Mesenchymal stem cell (in vitro differentiated cells and primary cell): ENCODE measurements around the gene ANKDD1A.

ENCODE experiments used
- DNase-seq: peaks from one replicate; pipeline ENCODE4 v3.0.0-alpha.2; 2013
- H2AFZ ChIP-seq: one replicate; pipeline ENCODE4 v1.6.1; 2013; ENCODE audit warnings: low read depth, mild to moderate bottlenecking, control low read depth, inconsistent platforms, low read length, moderate library complexity
- H2AK5ac ChIP-seq: 2 replicates; pipeline ENCODE4 v1.6.1; 2013; ENCODE audit warnings: low read length, moderate library complexity, mild to moderate bottlenecking, inconsistent platforms; ENCODE audit not compliant: severe bottlenecking
- H2BK120ac ChIP-seq: one replicate; pipeline ENCODE4 v1.6.1; 2013; ENCODE audit warnings: low read depth, mild to moderate bottlenecking, inconsistent platforms, low read length, moderate library complexity
- H2BK12ac ChIP-seq, 2 experiments: one replicate each; pipeline ENCODE4 v1.6.1; 2013; ENCODE audit warnings: inconsistent platforms in 2 of 2, low read length in 2 of 2, mild to moderate bottlenecking in 2 of 2, moderate library complexity in 2 of 2, control low read depth in 1 of 2
- H2BK15ac ChIP-seq: one replicate; pipeline ENCODE4 v1.6.1; 2013; ENCODE audit warnings: mild to moderate bottlenecking, low read depth, inconsistent platforms; ENCODE audit not compliant: poor library complexity, severe bottlenecking
- H2BK5ac ChIP-seq: 2 replicates; pipeline ENCODE4 v1.6.1; 2013; ENCODE audit warnings: low read depth, mild to moderate bottlenecking, low read length, control low read depth, inconsistent platforms; ENCODE audit not compliant: poor library complexity, severe bottlenecking
- H3K14ac ChIP-seq, 2 experiments: one replicate each; pipeline ENCODE4 v1.6.1; 2013; ENCODE audit warnings: inconsistent platforms in 2 of 2, low read length in 2 of 2, control low read depth in 1 of 2, mild to moderate bottlenecking in 1 of 2, moderate library complexity in 1 of 2
- H3K18ac ChIP-seq, 2 experiments: one replicate each; pipeline ENCODE4 v1.6.1; 2013; ENCODE audit warnings: inconsistent platforms in 2 of 2, low read length in 2 of 2, control low read depth in 1 of 2, low read depth in 1 of 2, mild to moderate bottlenecking in 1 of 2
- H3K23ac ChIP-seq, 2 experiments: one replicate each; pipeline ENCODE4 v1.6.1; 2013; ENCODE audit warnings: inconsistent platforms in 2 of 2, low read length in 2 of 2, mild to moderate bottlenecking in 2 of 2, moderate library complexity in 2 of 2, control low read depth in 1 of 2
- H3K27ac ChIP-seq: 2 replicates; pipeline ENCODE4 v1.5.1; 2013; ENCODE audit warnings: mild to moderate bottlenecking, moderate library complexity, low read length, control low read depth, inconsistent platforms; ENCODE audit not compliant: poor library complexity, severe bottlenecking
- H3K27me3 ChIP-seq, 2 experiments: 2 replicates each; pipeline versions ENCODE4 v1.6.1 to v1.7.0; 2013; ENCODE audit warnings: low read length in 2 of 2, mild to moderate bottlenecking in 2 of 2, moderate library complexity in 2 of 2, control low read depth in 1 of 2, inconsistent platforms in 1 of 2; ENCODE audit not compliant: control insufficient read depth in 1 of 2, insufficient read depth in 1 of 2
- H3K36me3 ChIP-seq, 2 experiments: 2 replicates each; pipeline versions ENCODE4 v1.6.1 to v1.7.0; 2013; ENCODE audit warnings: low read length in 2 of 2, control low read depth in 1 of 2, inconsistent platforms in 1 of 2, low read depth in 1 of 2, mild to moderate bottlenecking in 1 of 2; ENCODE audit not compliant: insufficient read depth in 2 of 2, control insufficient read depth in 1 of 2
- H3K4ac ChIP-seq, 2 experiments: one replicate each; pipeline ENCODE4 v1.6.1; 2013; ENCODE audit warnings: inconsistent platforms in 2 of 2, low read length in 2 of 2, mild to moderate bottlenecking in 2 of 2, moderate library complexity in 2 of 2, control low read depth in 1 of 2, low read depth in 1 of 2
- H3K4me1 ChIP-seq: 2 replicates; pipeline ENCODE4 v1.6.1; 2013; ENCODE audit warnings: low read depth, low read length, control low read depth; ENCODE audit not compliant: control insufficient read depth, insufficient read depth
- H3K4me2 ChIP-seq: 2 replicates; pipeline ENCODE4 v1.6.1; 2013; ENCODE audit warnings: low read length, mild to moderate bottlenecking, inconsistent platforms; ENCODE audit not compliant: poor library complexity, severe bottlenecking
- H3K4me3 ChIP-seq, 2 experiments: 2 replicates each; pipeline versions ENCODE4 v1.5.1 to v1.7.0; 2013; ENCODE audit warnings: low read length in 2 of 2, mild to moderate bottlenecking in 2 of 2, control low read depth in 1 of 2, low read depth in 1 of 2; ENCODE audit not compliant: insufficient read depth in 1 of 2
- H3K79me1 ChIP-seq: replicated peaks from 2 replicates; pipeline ENCODE4 v1.6.1; 2013; ENCODE audit warnings: mild to moderate bottlenecking, control low read depth, low read length, inconsistent platforms; ENCODE audit not compliant: poor library complexity, severe bottlenecking
- H3K9ac ChIP-seq: 2 replicates; pipeline ENCODE4 v1.7.0; 2013; ENCODE audit warnings: mild to moderate bottlenecking, low read length, moderate library complexity
- H3K9me3 ChIP-seq: 2 replicates; pipeline ENCODE4 v1.7.0; 2013; ENCODE audit warnings: mild to moderate bottlenecking, low read length; ENCODE audit not compliant: control insufficient read depth
- H4K8ac ChIP-seq: one replicate; pipeline ENCODE4 v1.6.1; 2013; ENCODE audit warnings: inconsistent platforms, mild to moderate bottlenecking, low read length, moderate library complexity
- H4K91ac ChIP-seq: one replicate; pipeline ENCODE4 v1.6.1; 2013; ENCODE audit warnings: mild to moderate bottlenecking, low read length, inconsistent platforms
- WGBS: methylation state at CpG from one replicate; pipeline ENCODE4 v1.1.7; 2013; ENCODE audit warnings: mixed read lengths; 5-methylcytosine and 5-hydroxymethylcytosine counted together

The ANKDD1A gene

GRCh38 chr15:64883997-64884511 is 27.6 kb upstream of the ANKDD1A start:
- Histone ChIP-seq H3K27ac (peak overlapping the region; percentile 33), H3K79me1 (no peaks in the 10 kb centered on the region), H3K14ac (no peak overlapping the region), H3K18ac (peak overlapping the region in 1 of 2 experiments; percentile 73), H4K91ac (peak overlapping the region; percentile 78), H3K9ac (peak overlapping the region; percentile 78), H4K8ac (no peak overlapping the region), H3K36me3 (peaks cover 0 to 4% of the 10 kb centered on the region in 2 experiments), H3K9me3 (no peaks in the 10 kb centered on the region), H3K27me3 (no peaks in the 10 kb centered on the region), H3K4me1 (peaks cover 16% of the 10 kb centered on the region), H2BK15ac (peak overlapping the region; percentile 21), H2BK120ac (no peak overlapping the region), H2BK5ac (peak overlapping the region; percentile 49), H2AFZ (no peak overlapping the region), H3K4me3 (peak overlapping the region in 1 of 2 experiments; percentile 50), H2BK12ac (peak overlapping the region; percentile 44 to 89), H3K4ac (peak overlapping the region; percentile 58 to 63), H2AK5ac (peak overlapping the region; percentile 33), H3K4me2 (no peak overlapping the region), H3K23ac (no peak overlapping the region)
- DNase-seq: peak; percentile 98
- WGBS: 35% methylated on average over 10 of the region's 10 CpGs

GRCh38 chr15:64884679-64885078 is 27.0 kb upstream of the ANKDD1A start:
- no peak overlapping the region for H3K23ac ChIP-seq
- H3K27ac ChIP-seq: no peak overlapping the region
- H4K8ac ChIP-seq: no peak overlapping the region
- no peak overlapping the region for H3K4me3 ChIP-seq
- H4K91ac ChIP-seq: no peak overlapping the region
- peak overlapping the region; percentile 78 for H3K9ac ChIP-seq
- H2AFZ ChIP-seq: no peak overlapping the region
- no peak overlapping the region for H3K4me2 ChIP-seq
- no peak overlapping the region for H3K18ac ChIP-seq
- H3K36me3 ChIP-seq: peaks cover 0 to 4% of the 10 kb centered on the region in 2 experiments
- H2BK120ac ChIP-seq: no peak overlapping the region
- no peak overlapping the region for H2BK5ac ChIP-seq
- no peak for DNase-seq
- no peak overlapping the region for H2AK5ac ChIP-seq
- H3K4ac ChIP-seq: no peak overlapping the region
- 100% methylated on average over 1 of the region's 5 CpGs for WGBS
- no peaks in the 10 kb centered on the region for H3K79me1 ChIP-seq
- no peaks in the 10 kb centered on the region for H3K27me3 ChIP-seq
- H2BK15ac ChIP-seq: no peak overlapping the region
- H3K9me3 ChIP-seq: no peaks in the 10 kb centered on the region
- H3K14ac ChIP-seq: no peak overlapping the region
- H2BK12ac ChIP-seq: no peak overlapping the region
- peaks cover 16% of the 10 kb centered on the region for H3K4me1 ChIP-seq

DNA sequence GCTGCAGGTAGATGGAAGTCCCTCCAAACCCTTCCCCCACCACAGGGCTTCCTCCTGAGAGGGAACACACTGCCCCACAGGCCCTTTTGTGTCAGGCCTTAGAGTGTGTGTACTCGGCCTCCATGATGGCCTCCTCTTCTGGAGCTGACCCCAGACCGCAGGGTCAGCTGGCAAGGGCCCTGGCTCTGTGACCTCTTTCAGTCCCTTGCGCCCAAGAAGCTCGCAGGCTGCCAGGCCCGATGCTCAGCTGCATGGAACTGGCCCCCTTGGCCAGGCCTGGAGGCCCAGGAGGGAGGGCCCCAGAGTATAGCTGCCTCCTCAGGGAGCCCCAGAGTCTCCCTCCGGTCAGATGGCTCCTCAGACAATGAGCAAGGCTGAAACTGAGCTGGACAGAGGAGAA is 23.4 kb upstream of the ANKDD1A start:
- Histone ChIP-seq H3K23ac (no peak overlapping the region), H2AK5ac (no peak overlapping the region), H3K9me3 (no peaks in the 10 kb centered on the region), H3K36me3 (peaks cover 0 to 4% of the 10 kb centered on the region in 2 experiments), H3K14ac (no peak overlapping the region), H3K27me3 (no peaks in the 10 kb centered on the region), H3K4ac (no peak overlapping the region), H3K4me2 (no peak overlapping the region), H2BK5ac (no peak overlapping the region), H3K9ac (no peak overlapping the region), H3K4me1 (peaks cover 9% of the 10 kb centered on the region), H2BK120ac (no peak overlapping the region), H3K79me1 (no peaks in the 10 kb centered on the region), H3K27ac (no peak overlapping the region), H3K4me3 (no peak overlapping the region), H2AFZ (no peak overlapping the region), H4K91ac (no peak overlapping the region), H4K8ac (no peak overlapping the region), H2BK12ac (no peak overlapping the region), H3K18ac (no peak overlapping the region), H2BK15ac (no peak overlapping the region)
- 96% methylated on average over 6 of the region's 6 CpGs for WGBS
- DNase-seq: no peak

DNA sequence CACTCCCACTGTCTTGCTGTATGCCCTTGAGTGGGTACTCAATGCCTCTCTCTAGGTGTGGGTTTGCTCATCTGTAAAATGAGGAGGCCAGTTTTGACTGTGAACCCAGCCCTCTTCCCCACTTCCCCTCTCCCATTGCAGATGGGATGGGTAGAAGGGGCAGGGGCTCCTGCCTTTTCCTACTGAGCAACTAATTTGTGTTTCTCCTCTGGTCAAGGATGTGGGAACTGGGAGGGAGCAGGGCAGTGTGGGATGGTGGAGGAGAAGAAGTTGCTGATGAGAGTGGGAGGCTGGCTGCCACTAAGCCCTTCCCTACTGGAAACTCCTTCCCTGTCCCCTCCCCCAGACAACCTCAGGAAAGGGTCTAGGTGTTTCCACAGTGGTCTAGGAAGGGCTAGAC is 20.1 kb upstream of the ANKDD1A start:
- Histone ChIP-seq H3K27ac (no peak overlapping the region), H3K4me1 (peaks cover 14% of the 10 kb centered on the region), H4K91ac (peak overlapping the region; percentile 19), H3K79me1 (no peaks in the 10 kb centered on the region), H2AK5ac (peak overlapping the region; percentile 18), H3K4ac (no peak overlapping the region), H3K9me3 (no peaks in the 10 kb centered on the region), H3K23ac (no peak overlapping the region), H4K8ac (peak overlapping the region; percentile 10), H3K4me2 (no peak overlapping the region), H2AFZ (no peak overlapping the region), H3K18ac (peak overlapping the region in 1 of 2 experiments; percentile 14), H2BK12ac (peak overlapping the region in 1 of 2 experiments; percentile 72), H3K4me3 (no peak overlapping the region), H3K14ac (no peak overlapping the region), H3K9ac (no peak overlapping the region), H2BK120ac (no peak overlapping the region), H2BK5ac (no peak overlapping the region), H2BK15ac (no peak overlapping the region), H3K36me3 (peaks cover 0 to 4% of the 10 kb centered on the region in 2 experiments), H3K27me3 (no peaks in the 10 kb centered on the region)
- no peak for DNase-seq
